Stomach (tissue), 4 donors: Measurements from ENCODE around the gene USP34.

ENCODE experiments used
- CTCF ChIP-seq, 7 experiments: fragments of 450-650 bp in 4 of 7; fragments of 200-600 bp in 3 of 7; sonication (generic) in 3 of 7; IDR thresholded peaks; one replicate each; pipeline ENCODE4 v1.5.1; 2016 to 2019; ENCODE audit warnings: antibody characterized with exemption in 7 of 7, control low read depth in 2 of 7, mild to moderate bottlenecking in 1 of 7
- EP300 ChIP-seq: sonication (generic); formaldehyde crosslinking; IDR thresholded peaks from one replicate; pipeline ENCODE4 v1.6.1; 2017; ENCODE audit warnings: antibody characterized with exemption

- TF ChIP-seq CTCF (IDR thresholded peaks at IDR 0.05): no peak
- TF ChIP-seq EP300: no peak
Measured at GRCh38 chr2:61448229-61448628, 22.7 kb downstream of the USP34 start.
